ENCODE data around the gene ERCC4.

ERCC4 gene

DNA sequence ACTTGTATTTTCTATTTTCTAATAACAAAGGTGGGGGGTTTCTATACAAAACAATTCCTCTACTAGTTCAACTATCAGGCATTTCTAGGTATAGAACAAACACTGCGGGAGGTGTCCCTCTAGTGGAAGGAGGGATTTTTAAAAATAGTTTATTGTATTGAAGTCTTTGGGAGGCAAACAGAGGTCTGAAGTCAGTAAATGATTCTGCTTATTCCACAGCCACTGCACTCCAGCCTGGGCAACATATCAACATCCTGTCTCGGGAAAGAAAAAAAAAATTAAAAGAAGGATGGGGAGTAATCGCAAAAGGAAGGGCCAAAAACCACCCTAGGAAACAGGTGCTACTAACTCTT lies 648 bp upstream of the ERCC4 start:
- no peak for TF ChIP-seq FOXP2 (optimal IDR thresholded peaks at IDR 0.05; ENCODE audit: borderline replicate concordance, extremely low read depth, extremely low read length, insufficient read depth)
- TF ChIP-seq SIN3A (IDR thresholded peaks at IDR 0.05; ENCODE audit: borderline replicate concordance, insufficient read depth, low read length) = no peak
- TF ChIP-seq TAF1 (IDR thresholded peaks at IDR 0.05; ENCODE audit: borderline replicate concordance, insufficient read depth, low read length) = no peak
- TF ChIP-seq REST (IDR thresholded peaks at IDR 0.05; ENCODE audit: insufficient read depth in 1 of 2, low read depth in 2 of 2, low read length in 2 of 2) = no peak
- TF ChIP-seq POLR2AphosphoS5 (IDR thresholded peaks at IDR 0.05; ENCODE audit: low read depth, low read length) = no peak

- TF ChIP-seq FOXP2 (optimal IDR thresholded peaks at IDR 0.05; ENCODE audit: borderline replicate concordance, extremely low read depth, extremely low read length, insufficient read depth) (no peak), TAF1 (IDR thresholded peaks at IDR 0.05; ENCODE audit: borderline replicate concordance, insufficient read depth, low read length) (no peak), SIN3A (IDR thresholded peaks at IDR 0.05; ENCODE audit: borderline replicate concordance, insufficient read depth, low read length) (no peak), REST (IDR thresholded peaks at IDR 0.05; ENCODE audit: insufficient read depth in 1 of 2, low read depth in 2 of 2, low read length in 2 of 2) (no peak), POLR2AphosphoS5 (IDR thresholded peaks at IDR 0.05; ENCODE audit: low read depth, low read length) (no peak)
Observed at GRCh38 chr16:13920510-13920818, 510 bp downstream of the ERCC4 start.

GRCh38 chr16:13921328-13921727 lies 1.4 kb downstream of the ERCC4 start:
- no peak for TF ChIP-seq POLR2AphosphoS5 (IDR thresholded peaks at IDR 0.05; ENCODE audit: low read depth, low read length)
- TF ChIP-seq TAF1 (IDR thresholded peaks at IDR 0.05; ENCODE audit: borderline replicate concordance, insufficient read depth, low read length) = no peak
- TF ChIP-seq REST (IDR thresholded peaks at IDR 0.05; ENCODE audit: insufficient read depth in 1 of 2, low read depth in 2 of 2, low read length in 2 of 2) = no peak
- no peak for TF ChIP-seq SIN3A (IDR thresholded peaks at IDR 0.05; ENCODE audit: borderline replicate concordance, insufficient read depth, low read length)
- no peak for TF ChIP-seq FOXP2 (optimal IDR thresholded peaks at IDR 0.05; ENCODE audit: borderline replicate concordance, extremely low read depth, extremely low read length, insufficient read depth)

DNA sequence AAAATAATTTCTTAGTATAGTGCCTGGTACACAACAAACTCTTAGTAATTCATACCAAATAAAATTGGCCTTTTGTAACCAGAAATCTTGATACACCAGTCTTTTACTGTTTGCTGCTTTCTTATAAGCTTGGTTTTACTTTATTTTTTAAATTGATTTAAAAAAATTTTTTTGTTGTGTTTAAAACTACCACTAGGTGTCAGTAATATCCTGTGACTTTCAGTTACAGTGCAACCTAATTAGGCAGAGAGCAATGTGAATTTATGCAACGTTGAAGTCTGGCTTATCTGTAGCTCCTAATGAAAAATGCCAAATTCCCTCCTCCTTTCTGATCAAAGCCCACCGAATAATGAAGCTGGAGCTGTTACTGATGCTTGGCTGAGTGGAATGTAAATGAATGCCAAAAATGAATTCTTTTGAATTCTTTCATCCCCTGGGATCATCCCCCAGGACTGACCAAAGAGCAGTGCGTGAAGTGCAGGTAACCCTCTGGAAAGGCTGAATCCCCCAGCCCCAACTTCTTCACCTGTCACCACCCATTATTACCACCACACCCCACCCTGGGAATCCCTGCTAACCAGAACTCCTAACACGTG lies 3.8 kb downstream of the ERCC4 start:
- TF ChIP-seq TAF1 (IDR thresholded peaks at IDR 0.05; ENCODE audit: borderline replicate concordance, insufficient read depth, low read length) (no peak), REST (IDR thresholded peaks at IDR 0.05; ENCODE audit: insufficient read depth in 1 of 2, low read depth in 2 of 2, low read length in 2 of 2) (no peak), POLR2AphosphoS5 (IDR thresholded peaks at IDR 0.05; ENCODE audit: low read depth, low read length) (no peak), SIN3A (IDR thresholded peaks at IDR 0.05; ENCODE audit: borderline replicate concordance, insufficient read depth, low read length) (no peak), FOXP2 (optimal IDR thresholded peaks at IDR 0.05; ENCODE audit: borderline replicate concordance, extremely low read depth, extremely low read length, insufficient read depth) (no peak)

DNA sequence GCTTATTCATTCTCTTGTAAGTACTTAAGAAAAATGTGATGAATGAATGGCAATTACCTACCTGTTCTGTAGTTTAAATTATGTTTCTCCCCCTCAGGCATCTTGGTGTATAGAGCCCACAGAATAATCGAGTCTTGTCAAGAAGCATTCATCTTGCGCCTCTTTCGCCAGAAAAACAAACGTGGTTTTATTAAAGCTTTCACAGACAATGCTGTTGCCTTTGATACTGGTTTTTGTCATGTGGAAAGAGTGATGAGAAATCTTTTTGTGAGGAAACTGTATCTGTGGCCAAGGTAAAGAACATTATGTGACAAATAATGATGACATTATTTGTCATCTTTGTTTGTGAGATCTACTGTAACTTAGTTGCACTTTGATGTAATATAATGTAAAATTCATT lies 6.5 kb downstream of the ERCC4 start:
- TF ChIP-seq SIN3A (IDR thresholded peaks at IDR 0.05; ENCODE audit: borderline replicate concordance, insufficient read depth, low read length) (no peak), REST (IDR thresholded peaks at IDR 0.05; ENCODE audit: insufficient read depth in 1 of 2, low read depth in 2 of 2, low read length in 2 of 2) (no peak), FOXP2 (optimal IDR thresholded peaks at IDR 0.05; ENCODE audit: borderline replicate concordance, extremely low read depth, extremely low read length, insufficient read depth) (no peak), POLR2AphosphoS5 (IDR thresholded peaks at IDR 0.05; ENCODE audit: low read depth, low read length) (no peak), TAF1 (IDR thresholded peaks at IDR 0.05; ENCODE audit: borderline replicate concordance, insufficient read depth, low read length) (no peak)

Measured in PFSK-1 (cell line).